Measurements from ENCODE around the gene TP53BP2.
"Not testable (repeated sequence)": the region's sequence is repeated elsewhere in the genome, so short reads cannot be mapped to it uniquely, and the experiment has no call there.

TP53BP2 gene

DNA sequence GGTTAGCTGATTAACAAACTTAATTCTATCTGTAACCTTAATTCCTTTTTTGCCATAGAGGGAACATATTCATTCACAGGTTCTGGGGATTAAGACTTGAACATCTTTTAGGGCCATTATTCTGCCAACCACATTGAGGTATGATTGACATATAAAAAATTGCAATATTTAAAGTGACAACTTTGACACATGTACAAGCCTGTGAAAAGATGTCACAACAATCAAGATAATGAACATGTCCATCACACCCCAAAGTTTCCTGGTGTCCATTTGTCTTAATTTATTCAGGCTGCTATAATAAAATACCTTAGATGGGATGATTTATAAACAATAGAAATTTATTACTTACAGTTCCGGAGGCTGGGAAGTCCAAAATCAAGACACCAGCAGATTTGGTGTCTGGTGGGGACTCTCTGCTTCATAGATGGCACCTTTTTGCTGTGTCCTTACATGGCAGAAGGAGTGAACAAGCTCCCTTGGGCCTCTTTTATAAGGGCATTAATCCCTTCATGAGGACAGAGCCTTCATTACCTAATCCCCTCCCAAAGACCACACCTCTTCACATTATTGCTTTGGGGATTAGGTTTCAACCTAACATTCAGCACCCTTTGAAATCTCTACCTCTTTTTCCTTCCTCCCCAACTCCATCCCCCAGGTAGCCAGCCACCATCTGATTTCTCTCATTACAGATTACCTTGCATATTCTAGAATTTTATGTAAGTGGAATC is 33.0 kb upstream of the TP53BP2 start:
- no peak for DNase-seq (ENCODE audit: extremely low spot score)
- ChIA-PET CTCF (no interaction called here), POLR2A (no interaction called here)
- TF ChIP-seq, protein P1, sequence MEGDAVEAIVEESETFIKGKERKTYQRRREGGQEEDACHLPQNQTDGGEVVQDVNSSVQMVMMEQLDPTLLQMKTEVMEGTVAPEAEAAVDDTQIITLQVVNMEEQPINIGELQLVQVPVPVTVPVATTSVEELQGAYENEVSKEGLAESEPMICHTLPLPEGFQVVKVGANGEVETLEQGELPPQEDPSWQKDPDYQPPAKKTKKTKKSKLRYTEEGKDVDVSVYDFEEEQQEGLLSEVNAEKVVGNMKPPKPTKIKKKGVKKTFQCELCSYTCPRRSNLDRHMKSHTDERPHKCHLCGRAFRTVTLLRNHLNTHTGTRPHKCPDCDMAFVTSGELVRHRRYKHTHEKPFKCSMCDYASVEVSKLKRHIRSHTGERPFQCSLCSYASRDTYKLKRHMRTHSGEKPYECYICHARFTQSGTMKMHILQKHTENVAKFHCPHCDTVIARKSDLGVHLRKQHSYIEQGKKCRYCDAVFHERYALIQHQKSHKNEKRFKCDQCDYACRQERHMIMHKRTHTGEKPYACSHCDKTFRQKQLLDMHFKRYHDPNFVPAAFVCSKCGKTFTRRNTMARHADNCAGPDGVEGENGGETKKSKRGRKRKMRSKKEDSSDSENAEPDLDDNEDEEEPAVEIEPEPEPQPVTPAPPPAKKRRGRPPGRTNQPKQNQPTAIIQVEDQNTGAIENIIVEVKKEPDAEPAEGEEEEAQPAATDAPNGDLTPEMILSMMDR (IDR thresholded peaks at IDR 0.05; ENCODE audit: control extremely low read depth, extremely low read depth, low read depth, missing control alignments), result no peak

DNA sequence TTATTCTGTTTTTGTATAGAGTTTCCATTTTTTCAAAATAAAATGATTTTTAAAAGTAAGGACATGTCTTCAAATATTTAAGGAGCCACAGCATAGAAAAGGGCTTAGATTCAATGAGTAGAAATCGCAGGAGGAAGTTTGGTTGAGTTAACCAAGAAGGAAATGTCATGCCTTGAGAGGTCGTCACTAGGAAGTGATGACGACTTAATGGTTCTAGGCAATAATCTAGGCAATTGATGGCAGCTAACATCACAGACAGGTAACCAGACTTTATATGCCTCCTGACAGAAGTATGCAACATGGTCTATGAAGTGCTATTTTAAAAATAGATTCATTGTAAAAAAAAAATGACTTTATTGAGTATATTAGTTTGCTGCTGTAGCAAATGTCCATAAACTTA is 32.1 kb upstream of the TP53BP2 start:
- ChIA-PET CTCF (no interaction called here), POLR2A (no interaction called here)
- no peak for DNase-seq (ENCODE audit: extremely low spot score)
- TF ChIP-seq, protein P1 (IDR thresholded peaks at IDR 0.05; ENCODE audit: control extremely low read depth, extremely low read depth, low read depth, missing control alignments), result no peak

DNA sequence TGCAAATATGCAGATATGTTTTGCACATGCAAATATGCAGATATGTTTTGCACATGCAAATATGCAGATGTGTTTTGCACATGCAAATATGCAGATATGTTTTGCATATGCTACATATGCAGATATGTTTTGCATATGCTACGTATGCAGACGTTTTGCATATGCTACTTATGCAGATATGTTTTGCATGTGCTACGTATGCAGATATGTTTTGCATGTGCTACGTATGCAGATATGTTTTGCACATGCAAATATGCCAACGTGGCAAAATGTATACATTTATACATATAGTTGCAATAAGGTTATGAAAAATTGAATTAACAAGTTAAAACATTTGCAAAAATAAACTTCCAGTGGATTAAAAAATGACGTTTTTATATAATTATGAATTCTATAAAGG is 30.8 kb upstream of the TP53BP2 start:
- ChIA-PET CTCF (no interaction called here), POLR2A (no interaction called here)
- TF ChIP-seq, protein P1 (IDR thresholded peaks at IDR 0.05; ENCODE audit: control extremely low read depth, extremely low read depth, low read depth, missing control alignments), result no peak
- no peak for DNase-seq (ENCODE audit: extremely low spot score)

DNA sequence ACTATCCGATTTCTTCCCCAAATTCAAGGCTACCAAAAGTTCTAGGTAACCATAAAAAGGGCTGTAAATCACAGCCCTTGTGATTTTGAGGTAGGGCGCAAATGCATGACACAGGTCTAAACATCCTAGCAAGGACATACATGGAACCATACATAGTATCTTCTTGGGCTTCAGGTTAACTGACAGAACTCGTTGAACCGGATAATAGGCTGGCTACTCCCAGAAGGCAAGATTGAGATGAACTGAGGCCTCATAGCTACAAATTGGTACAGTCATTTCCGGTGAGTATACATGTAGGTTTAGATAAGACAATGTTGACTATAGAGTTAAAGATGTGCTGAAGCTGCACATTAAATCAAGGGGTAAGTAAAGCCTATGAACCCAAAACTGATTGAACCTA is 27.3 kb upstream of the TP53BP2 start:
- ChIA-PET CTCF (no interaction called here), POLR2A (no interaction called here)
- DNase-seq (ENCODE audit: extremely low spot score), result no peak
- TF ChIP-seq, protein P1 (IDR thresholded peaks at IDR 0.05; ENCODE audit: control extremely low read depth, extremely low read depth, low read depth, missing control alignments), result no peak

DNA sequence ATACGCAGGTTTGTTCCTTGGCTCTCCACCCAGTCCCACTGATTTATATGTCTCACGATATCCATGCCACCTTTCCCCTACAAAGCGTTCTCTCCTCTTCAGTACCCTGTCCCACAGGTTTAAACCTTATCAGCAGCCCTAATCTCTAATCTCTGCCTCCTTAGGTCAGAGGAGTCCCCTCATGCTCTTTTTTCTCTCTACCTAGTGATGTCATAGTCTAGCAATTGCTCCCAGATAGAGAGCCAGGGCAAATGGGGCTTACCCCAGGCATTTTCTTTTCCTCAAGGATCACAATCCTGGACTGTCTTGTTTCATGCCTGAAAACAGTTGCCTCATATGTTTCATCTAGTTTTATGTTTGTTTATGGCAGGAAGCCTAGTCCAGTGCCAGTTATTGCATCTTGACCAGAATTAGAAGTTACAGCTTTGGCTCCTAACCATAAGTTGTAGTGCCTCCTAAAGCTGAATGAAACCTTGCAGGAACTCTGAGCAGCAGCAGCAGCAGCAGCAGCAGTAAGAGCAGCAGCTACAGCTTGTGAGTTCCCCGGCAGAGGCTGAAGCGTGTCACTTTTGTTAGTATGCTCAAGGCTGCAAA is 26.7 kb upstream of the TP53BP2 start:
- TF ChIP-seq, protein P1 (IDR thresholded peaks at IDR 0.05; ENCODE audit: control extremely low read depth, extremely low read depth, low read depth, missing control alignments), result no peak
- ChIA-PET POLR2A (no interaction called here), CTCF (no interaction called here)
- DNase-seq (ENCODE audit: extremely low spot score), result no peak

DNA sequence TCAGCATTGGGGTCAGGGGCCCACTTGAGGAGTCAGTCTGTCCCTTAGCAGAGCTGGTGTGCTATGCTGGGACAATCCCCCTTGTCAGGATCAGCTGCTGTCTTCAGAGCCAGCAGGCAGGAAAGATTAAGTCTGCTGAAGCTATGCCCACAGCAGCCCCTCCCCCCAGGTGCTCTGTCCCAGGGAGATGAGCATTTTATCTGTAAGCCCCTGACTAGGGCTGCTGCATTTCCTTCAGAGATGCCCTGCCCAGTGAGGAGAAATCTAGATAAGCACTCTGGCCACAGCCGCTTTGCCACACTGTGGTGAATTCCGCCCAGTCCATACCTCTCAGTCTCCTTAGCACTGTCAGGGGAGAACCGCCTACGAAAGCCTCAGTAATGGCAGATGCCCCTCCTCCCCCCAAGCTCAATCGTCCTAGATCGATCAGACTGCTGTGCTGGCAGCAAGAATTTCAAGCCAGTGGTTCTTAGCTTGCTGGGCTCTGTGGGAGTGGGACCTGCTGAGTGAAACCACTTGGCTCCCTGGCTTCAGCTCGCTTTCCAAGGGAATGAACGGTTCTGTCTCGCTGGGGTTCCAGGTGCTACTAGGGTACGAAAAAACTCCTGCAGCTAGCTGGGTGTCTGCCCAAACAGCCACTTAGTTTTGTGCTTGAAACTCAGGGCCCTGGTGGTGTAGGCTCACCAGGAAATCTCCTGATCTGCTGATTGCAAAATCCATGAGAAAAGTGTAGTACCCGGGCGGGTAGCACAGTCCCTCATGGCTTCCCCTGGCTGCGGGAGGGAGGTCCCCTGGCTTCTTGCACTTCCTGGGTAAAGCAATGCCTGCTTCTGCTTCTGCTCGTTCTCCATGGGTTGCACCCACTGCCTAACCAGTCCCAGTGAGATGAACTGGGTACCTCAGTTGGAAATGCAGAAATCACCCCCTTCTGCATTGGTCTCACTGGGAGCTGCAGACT is 25.1 kb upstream of the TP53BP2 start:
- ChIA-PET CTCF (no interaction called here), POLR2A (no interaction called here)
- TF ChIP-seq, protein P1 (IDR thresholded peaks at IDR 0.05; ENCODE audit: control extremely low read depth, extremely low read depth, low read depth, missing control alignments), result no peak
- no peak for DNase-seq (ENCODE audit: extremely low spot score)

DNA sequence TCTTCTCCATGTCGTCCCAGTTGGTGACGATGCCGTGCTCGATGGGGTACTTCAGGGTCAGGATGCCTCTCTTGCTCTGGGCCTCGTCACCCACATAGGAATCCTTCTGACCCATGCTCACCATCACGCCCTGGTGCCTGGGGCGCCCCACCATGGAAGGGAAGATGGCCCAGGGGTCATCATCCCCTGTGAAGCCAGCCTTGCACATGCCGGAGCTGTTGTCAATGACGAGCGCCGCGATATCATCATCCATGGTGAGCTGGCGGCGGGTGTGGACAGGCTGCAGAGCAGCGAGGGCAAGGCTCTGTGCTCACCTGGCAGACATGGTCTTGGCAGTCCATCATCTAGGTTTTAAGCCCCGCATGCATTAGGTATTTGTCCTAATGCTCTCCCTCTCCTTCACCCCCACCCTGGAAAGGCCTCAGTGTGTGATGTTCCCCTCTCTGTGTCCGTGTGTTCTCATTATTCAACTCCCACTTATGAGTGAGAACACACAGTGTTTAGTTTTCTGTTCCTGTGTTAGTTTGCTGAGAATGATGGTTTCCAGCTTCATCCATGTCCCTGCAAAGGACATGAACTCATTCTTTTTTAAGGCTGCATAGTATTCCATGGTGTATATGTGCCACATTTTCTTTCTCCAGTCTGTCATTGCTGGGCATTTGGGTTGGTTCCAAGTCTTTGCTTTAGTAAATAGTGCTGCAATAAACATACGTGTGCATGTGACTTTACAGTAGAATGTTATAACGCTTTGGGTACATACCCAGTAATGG is 19.0 kb upstream of the TP53BP2 start:
- CTCF ChIA-PET, result not testable (repeated sequence)

More for the DNA sequence above, 19.0 kb upstream of the TP53BP2 start:
- POLR2A ChIA-PET; DNase-seq (ENCODE audit: extremely low spot score): not testable (repeated sequence)

All from GM10248 (cell line).